ENCODE results near the gene RNF169. TPM values are rescaled to one million over a fixed set of nuclear protein-coding genes. Genes with fewer than 3 reads are reported as not detected.

The RNF169 gene
- total and polyA plus RNA-seq, 8 donors = 19.4 to 23.6 (median 22.2) TPM

GRCh38 chr11:74729397-74729796 is 19.3 kb upstream of the RNF169 start:
- intact Hi-C loops (cut with DNase I) = no loop called here
- ATAC-seq (no peak), DNase-seq (peak in 1 of 4 donors; percentile 3)
- H3K4me1 ChIP-seq = peaks cover 5 to 15% of the 10 kb centered on the region in 2 donors
- TF ChIP-seq CTCF (IDR thresholded peaks at IDR 0.05) = no peak
- H3K4me3 ChIP-seq = no peak overlapping the region
- no peaks in the 10 kb centered on the region for H3K9me3 ChIP-seq
- peaks cover 34 to 74% of the 10 kb centered on the region in 2 donors for H3K27me3 ChIP-seq
- H3K36me3 ChIP-seq = no peaks in the 10 kb centered on the region
- H3K27ac ChIP-seq = no peak overlapping the region

- intact Hi-C loops (cut with DNase I) = no loop called here
- no peak overlapping the region for H3K4me3 ChIP-seq
Measured at GRCh38 chr11:74730571-74731260, 17.9 kb upstream of the RNF169 start.

GRCh38 chr11:74731301-74732094 is 17.2 kb upstream of the RNF169 start, which contains the start of gene CHRDL2:
CHRDL2 (minus strand) TSS chr11:74731426; CDS start chr11:74730888, 538 bp downstream.
- DNase-seq = peak in 3 of 4 donors; percentile 31 to 83 (median 43)
- intact Hi-C loops (cut with DNase I) = no loop called here
- no peak for TF ChIP-seq CTCF (IDR thresholded peaks at IDR 0.05)
- peaks cover 7 to 11% of the 10 kb centered on the region in 2 donors for H3K4me1 ChIP-seq
- peak; percentile 41 for ATAC-seq
- H3K27me3 ChIP-seq = peaks cover 34 to 69% of the 10 kb centered on the region in 2 donors
- H3K4me3 ChIP-seq = peak within 1 kb of the TSS in 1 of 2 donors; percentile 17
- no peaks in the 10 kb centered on the region for H3K36me3 ChIP-seq
- no peak within 1 kb of the TSS for H3K27ac ChIP-seq
- H3K9me3 ChIP-seq = no peaks in the 10 kb centered on the region

More at GRCh38 chr11:74730571-74731260, 17.9 kb upstream of the RNF169 start:
- ATAC-seq = no peak
- no peak for TF ChIP-seq CTCF (IDR thresholded peaks at IDR 0.05)
- Histone ChIP-seq H3K9me3 (no peaks in the 10 kb centered on the region), H3K27me3 (peaks cover 34 to 77% of the 10 kb centered on the region in 2 donors), H3K4me1 (peaks cover 7 to 15% of the 10 kb centered on the region in 2 donors), H3K36me3 (no peaks in the 10 kb centered on the region), H3K27ac (no peak overlapping the region)
- peak in 1 of 4 donors; percentile 22 for DNase-seq

GRCh38 chr11:74734559-74734925 is 14.1 kb upstream of the RNF169 start:
- H3K9me3 ChIP-seq = no peaks in the 10 kb centered on the region
- intact Hi-C loops (cut with DNase I) = no loop called here
- H3K4me1 ChIP-seq = peaks cover 7 to 9% of the 10 kb centered on the region in 2 donors
- ATAC-seq = no peak
- H3K36me3 ChIP-seq = no peaks in the 10 kb centered on the region
- peak in 1 of 4 donors; percentile 44 for DNase-seq
- peaks cover 33 to 56% of the 10 kb centered on the region in 2 donors for H3K27me3 ChIP-seq
- no peak overlapping the region for H3K27ac ChIP-seq
- TF ChIP-seq CTCF (IDR thresholded peaks at IDR 0.05) = no peak
- H3K4me3 ChIP-seq = no peak overlapping the region

GRCh38 chr11:74735365-74735928 is 13.2 kb upstream of the RNF169 start:
- Histone ChIP-seq H3K4me3 (no peak overlapping the region), H3K36me3 (no peaks in the 10 kb centered on the region), H3K27ac (no peak overlapping the region), H3K4me1 (peaks cover 7 to 13% of the 10 kb centered on the region in 2 donors), H3K27me3 (peaks cover 24 to 47% of the 10 kb centered on the region in 2 donors), H3K9me3 (no peaks in the 10 kb centered on the region)
- DNase-seq (no peak), ATAC-seq (no peak)
- no peak for TF ChIP-seq CTCF (IDR thresholded peaks at IDR 0.05)
- intact Hi-C loops (cut with DNase I) = no loop called here

Data from left lung (tissue), 10 donors.